ENCODE measurements around the gene OLFML1.

- no peak for TF ChIP-seq POLR2A (IDR thresholded peaks at IDR 0.05; ENCODE audit: low read length)
- TF ChIP-seq GATA1 (IDR thresholded peaks at IDR 0.05; ENCODE audit: low read depth, low read length) = no peak
Observed at GRCh38 chr11:7527029-7527428, 41.7 kb downstream of the OLFML1 start.
